ENCODE results near the gene SEC16A.

SEC16A gene

GRCh38 chr9:136504512-136505348 lies 21.9 kb upstream of the SEC16A start:
- no peak for DNase-seq (ENCODE audit: low read depth in 2 of 2)

- no peak for DNase-seq (ENCODE audit: low read depth in 2 of 2)
Measured at GRCh38 chr9:136502940-136503550, 20.2 kb upstream of the SEC16A start.

DNA sequence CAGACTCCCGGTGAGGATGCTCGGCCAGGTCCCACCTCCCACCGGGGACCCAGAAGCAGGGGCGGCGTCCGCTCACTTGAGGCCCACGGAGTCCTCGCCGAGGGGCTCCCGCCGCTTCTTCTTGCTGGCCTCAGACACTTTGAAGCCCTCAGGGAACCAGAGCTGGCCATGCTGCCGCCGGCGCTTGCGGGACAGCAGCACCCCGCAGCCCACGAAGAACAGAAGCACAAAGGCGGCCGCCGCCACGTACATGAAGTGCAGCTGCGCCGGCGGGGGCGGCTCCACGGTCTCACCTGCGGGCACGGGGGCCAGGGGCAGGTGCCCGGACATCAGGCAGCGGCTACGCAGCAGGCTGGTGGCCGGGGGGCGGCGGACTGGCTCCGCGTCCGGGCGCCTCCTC lies 19.4 kb upstream of the SEC16A start:
- no peak for DNase-seq (ENCODE audit: low read depth in 2 of 2)

- DNase-seq (ENCODE audit: low read depth in 2 of 2) = no peak
Measured at GRCh38 chr9:136501686-136502085, 18.8 kb upstream of the SEC16A start.

- DNase-seq (ENCODE audit: low read depth in 2 of 2) = no peak
Measured at GRCh38 chr9:136499935-136500910, 17.4 kb upstream of the SEC16A start.

DNA sequence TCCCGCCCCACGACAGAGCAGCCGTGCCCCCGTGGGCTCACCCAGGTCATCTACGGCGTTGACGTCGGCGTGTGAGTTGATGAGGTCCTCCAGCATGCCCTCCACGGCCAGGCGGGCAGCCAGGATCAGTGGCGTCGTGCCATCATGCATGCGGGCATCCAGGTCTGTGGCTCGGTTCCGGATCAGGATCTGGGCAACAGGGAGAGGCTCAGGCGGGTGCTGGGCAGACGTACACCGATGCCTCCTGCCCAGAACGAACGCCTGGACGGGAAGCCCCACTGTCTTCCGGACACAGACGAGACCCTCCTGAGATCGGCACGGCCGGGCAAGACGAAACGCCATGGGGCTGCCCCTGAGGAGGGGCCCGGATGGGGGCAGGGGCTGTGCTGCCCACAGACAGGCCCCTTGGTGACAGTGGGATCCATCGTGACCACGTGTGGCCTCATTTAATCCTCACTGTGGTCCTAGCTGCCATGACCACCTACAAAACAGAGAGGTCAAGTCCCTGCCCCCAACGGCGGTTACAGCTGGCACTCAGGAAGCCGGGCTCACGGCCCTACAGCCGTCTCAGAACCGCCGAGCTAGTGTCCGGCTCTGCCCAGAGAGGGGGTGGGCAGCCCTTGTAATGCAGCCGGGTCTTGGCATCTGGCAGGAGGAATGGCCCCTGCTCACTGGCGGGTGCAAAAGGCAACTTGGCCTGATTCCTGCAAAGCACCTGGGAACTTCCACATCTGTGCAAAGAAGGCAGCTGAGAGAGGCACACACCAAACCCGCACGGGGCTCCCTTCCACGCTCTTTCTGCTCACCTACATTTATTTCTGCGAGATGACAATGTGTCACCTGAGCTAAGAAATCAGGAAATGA lies 16.5 kb upstream of the SEC16A start:
- no peak for DNase-seq (ENCODE audit: low read depth in 2 of 2)

- DNase-seq (ENCODE audit: low read depth in 2 of 2) = no peak
Measured at GRCh38 chr9:136497916-136498695, 15.3 kb upstream of the SEC16A start.

DNA sequence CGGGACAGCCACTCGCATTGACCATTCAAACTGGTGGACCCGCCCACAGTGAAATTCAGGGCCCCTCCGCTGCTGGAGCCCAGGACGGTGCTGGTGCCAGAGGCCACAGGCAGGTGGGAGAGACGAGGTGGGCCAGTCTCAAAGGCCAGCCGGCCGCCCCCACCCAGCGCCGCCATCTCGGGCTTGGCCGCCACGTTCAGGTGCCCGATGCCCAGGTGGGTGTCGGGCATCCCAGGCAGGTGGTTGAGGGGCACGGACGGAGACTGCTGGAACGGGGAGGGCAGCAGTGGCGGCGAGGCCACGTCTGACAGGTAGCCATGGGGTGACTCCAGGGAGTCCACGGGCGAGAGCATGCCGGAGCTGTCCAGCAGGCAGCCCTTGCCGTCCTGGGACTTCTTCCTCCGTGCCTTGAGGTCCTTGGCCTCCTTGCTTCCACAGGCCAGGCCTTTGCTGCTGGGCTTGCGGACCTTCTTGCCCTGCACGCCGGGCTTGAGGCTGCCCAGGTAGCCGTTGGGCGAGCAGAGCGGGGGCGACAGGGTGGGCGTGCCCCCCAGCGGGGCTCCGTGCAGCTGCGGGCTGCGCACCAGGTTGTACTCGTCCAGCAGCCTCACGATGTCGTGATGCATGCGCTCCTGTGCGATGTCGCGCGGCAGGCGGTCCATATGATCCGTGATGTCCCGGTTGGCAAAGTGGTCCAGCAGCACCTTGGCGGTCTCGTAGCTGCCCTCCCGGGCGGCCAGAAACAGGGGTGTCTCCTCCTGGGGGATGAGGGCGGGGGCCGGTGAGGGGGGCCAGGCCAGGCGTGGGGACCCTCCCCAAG lies 14.2 kb upstream of the SEC16A start:
- no peak for DNase-seq (ENCODE audit: low read depth in 2 of 2)

DNA sequence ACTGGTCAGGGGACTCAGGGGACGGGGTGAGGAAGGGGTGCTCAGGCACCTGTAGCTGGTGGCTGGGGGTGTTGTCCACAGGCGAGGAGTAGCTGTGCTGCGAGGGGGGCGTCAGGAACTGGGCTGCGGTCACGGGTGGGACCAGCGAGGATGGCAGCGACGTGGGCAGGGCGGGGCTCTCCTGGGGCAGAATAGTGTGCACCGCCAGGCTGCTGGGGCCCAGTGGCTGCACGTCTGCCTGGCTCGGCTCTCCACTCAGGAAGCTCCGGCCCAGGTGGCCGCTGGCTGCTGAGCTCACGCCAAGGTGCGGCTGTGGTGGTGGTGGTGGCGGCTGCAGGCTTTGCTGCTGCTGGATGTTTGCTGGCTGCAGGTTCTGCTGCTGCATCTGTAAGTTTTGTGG lies 13.3 kb upstream of the SEC16A start:
- DNase-seq (ENCODE audit: low read depth in 2 of 2) = no peak

DNA sequence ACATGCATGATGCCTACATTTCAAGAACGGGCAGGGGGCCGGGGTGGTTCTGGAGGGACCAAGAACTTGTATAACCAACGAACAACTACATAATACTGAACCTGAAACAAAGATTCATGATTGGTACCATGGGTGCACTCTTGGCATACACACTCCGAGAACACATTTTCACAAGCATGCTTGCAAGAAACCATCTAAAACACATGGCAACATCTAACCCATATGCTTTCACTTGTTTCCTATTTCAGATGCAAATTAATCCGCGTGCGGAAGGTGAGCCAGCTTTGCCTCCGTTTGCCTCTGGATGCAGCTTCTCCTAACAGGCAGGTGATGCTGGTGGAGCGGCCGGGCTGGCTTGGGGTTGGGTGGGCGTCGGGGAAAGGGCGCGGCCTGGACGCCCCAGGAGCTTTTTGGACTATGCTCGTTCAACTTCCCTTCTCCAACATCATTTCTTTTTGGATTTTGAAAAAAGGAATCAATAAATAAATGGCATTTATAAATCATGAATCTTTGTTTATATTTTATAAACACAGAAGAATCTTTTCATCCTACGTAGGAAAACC lies 12.5 kb upstream of the SEC16A start:
- DNase-seq (ENCODE audit: low read depth in 2 of 2) = no peak

GRCh38 chr9:136494531-136495215 lies 11.8 kb upstream of the SEC16A start:
- no peak for DNase-seq (ENCODE audit: low read depth in 2 of 2)

GRCh38 chr9:136494012-136494411 lies 11.2 kb upstream of the SEC16A start:
- no peak for DNase-seq (ENCODE audit: low read depth in 2 of 2)

DNA sequence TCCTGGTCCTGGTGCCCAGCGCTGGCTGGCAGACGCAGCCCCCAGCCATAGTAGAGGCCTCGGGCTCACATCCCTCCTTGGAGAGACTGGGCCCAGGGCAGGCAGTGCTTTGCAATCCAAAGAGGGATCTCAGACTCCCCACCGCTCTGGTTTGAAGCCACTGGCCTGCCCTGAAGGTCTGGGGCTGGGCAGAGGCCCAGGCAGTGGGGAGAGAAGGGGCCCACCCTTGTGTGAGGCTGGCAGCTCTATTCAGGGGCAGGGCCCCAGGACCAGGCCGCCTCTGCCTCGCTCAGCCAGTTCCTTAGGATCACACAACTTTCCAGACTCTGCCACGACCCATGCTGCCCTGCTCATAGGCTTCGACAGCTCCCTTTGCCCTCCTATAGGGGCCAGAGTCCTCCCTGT lies 10.7 kb upstream of the SEC16A start:
- no peak for DNase-seq (ENCODE audit: low read depth in 2 of 2)

DNA sequence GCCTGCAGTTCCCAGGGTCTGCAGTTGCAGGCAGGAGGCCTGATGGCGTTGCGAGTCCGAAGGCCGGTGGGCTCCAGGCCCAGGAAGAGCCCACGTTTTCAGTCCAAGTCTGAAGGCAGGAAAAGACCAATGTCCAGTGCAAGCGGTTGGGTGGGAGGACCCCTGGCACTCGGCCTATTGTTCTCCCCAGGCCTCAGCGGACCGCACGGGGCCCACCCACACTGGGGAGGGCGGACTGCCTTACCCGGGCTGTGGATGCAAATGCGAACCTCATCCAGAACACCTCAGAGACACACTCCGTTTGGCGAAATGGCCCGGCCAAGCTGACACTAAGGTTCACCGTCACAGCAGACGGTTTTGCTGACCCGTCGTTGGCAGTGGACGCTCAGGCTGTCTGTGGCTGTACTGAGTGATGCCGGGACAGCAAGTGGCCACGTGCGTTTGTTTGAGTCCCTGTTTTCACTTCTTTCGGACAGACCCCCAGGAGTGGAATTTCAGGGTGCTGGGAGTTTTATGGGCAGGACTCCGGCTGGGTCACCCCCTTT lies 10.2 kb upstream of the SEC16A start:
- no peak for DNase-seq (ENCODE audit: low read depth in 2 of 2)

GRCh38 chr9:136489731-136490130 lies 6.9 kb upstream of the SEC16A start:
- no peak for DNase-seq (ENCODE audit: low read depth in 2 of 2)

DNA sequence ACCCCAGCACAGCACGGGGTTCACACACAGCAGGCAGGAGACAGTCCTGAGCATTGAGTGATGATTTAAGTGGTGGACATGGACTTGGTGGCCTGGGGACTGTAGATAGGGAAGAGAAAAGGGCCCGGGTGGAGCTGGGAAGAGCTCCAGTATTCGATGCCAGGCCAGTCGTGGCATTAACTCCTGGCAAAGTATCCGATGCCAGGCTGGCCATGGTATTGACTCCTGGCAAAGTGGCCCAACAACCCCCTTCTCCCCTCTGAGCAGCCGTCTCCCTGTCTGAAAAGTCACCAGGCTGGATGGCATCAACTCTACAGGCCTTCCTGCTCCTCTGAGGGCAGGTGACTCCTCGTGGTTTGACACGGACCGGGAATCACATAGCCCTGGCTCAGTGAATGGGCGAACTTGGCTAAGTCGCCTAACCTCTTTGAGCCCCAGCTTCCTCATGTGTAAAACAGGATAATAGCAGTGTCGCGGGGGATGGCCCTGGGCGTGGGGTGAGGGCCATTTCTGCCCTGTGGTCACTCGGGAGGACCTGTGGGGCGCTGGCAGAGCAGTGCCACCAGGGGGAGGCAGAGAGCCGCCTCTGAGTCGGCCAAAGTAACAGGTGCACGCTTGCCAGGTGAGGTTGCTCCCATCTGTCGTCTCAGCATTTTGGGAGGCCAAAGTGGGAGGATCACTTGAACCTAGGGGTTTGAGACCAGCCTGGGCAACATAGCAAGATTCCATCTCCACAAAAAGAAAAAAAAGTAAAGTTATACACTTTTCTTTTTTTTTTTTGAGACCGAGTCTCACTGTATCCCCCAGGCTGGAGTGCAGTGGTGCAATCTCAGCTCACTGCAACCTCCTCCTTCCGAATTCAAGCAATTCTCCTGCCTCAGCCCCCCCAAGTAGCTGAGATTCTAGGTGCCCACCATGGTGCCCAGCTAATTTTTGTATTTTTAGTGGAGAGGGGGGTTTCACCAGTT lies 5.7 kb upstream of the SEC16A start:
- DNase-seq (ENCODE audit: low read depth in 2 of 2) = peak; percentile 59 to 60

- no peak for DNase-seq (ENCODE audit: low read depth in 2 of 2)
Measured at GRCh38 chr9:136487672-136488071, 4.8 kb upstream of the SEC16A start.

All from stimulated activated CD8-positive, alpha-beta memory T cell treated with anti-CD3 and anti-CD28 coated beads, Interleukin-2, amount 100 ng/mL, for 1 hour (primary cell).